ENCODE results near the gene KLF3.

The KLF3 gene

DNA sequence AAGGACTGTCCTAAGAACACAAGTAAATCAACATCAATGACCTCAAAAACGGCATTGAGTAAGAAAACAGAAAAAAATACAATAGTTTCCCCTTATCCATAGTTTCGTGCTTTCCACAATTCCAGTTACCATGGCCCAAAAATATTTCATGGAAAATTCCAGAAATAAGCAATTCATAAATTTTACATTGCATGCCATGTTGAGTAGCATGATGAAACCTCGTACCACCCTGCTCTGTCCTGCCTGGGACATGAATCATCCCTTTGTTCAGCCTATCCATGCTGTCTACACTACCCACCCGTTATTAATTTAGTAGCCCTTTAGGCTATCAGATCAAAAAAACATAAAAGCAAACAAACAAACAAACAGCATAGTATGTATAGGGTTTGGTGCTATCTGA is 51.1 kb downstream of the KLF3 start:
- ChIA-PET CTCF (no interaction called here), POLR2A (no interaction called here)
- TF ChIP-seq BHLHE40 (IDR thresholded peaks at IDR 0.05; ENCODE audit: borderline replicate concordance), result no peak
- no peak for TF ChIP-seq ELF4 (IDR thresholded peaks at IDR 0.05)
- TF ChIP-seq HDGF (IDR thresholded peaks at IDR 0.05; ENCODE audit: borderline replicate concordance), result no peak
- TF ChIP-seq LEF1 (IDR thresholded peaks at IDR 0.05; ENCODE audit: borderline replicate concordance), result no peak
- TF ChIP-seq CTBP1 (IDR thresholded peaks at IDR 0.05; ENCODE audit: borderline replicate concordance), result no peak
- no peak for TF ChIP-seq FOXA1 (IDR thresholded peaks at IDR 0.05)
- no peak for DNase-seq (ENCODE audit: extremely low spot score)

DNA sequence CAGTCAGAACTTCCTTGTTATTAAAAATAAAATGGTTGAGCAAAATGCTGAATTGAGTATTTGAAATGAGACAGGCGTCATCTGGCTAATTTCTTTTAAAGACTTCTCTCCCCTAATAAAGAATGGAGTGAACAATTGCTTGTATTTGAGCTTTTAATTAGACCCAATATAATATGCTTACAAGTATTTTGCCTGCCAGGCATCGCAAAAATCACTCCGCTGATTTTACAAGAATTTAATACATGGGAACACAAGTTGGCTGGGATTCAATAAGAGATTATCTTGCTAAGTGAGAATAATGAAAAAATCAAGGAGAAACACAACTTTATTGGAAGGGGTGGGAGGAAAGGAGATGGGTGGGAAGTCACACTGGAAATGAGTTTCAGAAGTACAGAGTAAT is 52.3 kb downstream of the KLF3 start:
- POLR2A ChIA-PET, result no interaction called here

DNA sequence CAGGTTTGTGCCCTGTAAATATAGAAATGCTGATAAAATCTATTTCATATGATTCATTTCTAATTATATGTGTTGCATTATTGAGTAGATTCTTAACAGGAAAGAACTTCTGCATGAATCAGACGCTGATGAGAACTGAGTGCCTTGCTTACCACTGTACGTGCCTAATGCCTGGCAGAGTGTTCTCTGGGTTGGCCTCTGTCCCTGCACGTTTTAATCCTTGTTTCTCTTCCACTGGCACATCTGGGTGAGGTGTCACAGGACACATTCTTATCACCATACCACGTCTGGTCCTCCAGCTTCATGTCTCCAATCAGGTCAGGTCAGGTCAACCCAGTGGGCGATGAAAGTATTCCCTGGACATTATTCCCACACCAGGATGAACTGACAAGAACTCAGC is 53.6 kb downstream of the KLF3 start:
- ChIA-PET CTCF (no interaction called here), POLR2A (no interaction called here)
- TF ChIP-seq L3MBTL2 (conservative IDR thresholded peaks at IDR 0.05) (no peak), BHLHE40 (IDR thresholded peaks at IDR 0.05; ENCODE audit: borderline replicate concordance) (no peak), LEF1 (IDR thresholded peaks at IDR 0.05; ENCODE audit: borderline replicate concordance) (no peak)
- DNase-seq (ENCODE audit: extremely low spot score), result no peak

More for the DNA sequence above, 52.3 kb downstream of the KLF3 start:
- CTCF ChIA-PET, result no interaction called here
- no peak for DNase-seq (ENCODE audit: extremely low spot score)
- TF ChIP-seq ZNF384 (IDR thresholded peaks at IDR 0.05) (no peak), ELF4 (IDR thresholded peaks at IDR 0.05) (no peak), NFRKB (IDR thresholded peaks at IDR 0.05) (no peak), LEF1 (IDR thresholded peaks at IDR 0.05; ENCODE audit: borderline replicate concordance) (no peak), ARNT (IDR thresholded peaks at IDR 0.05) (no peak), SUZ12 (IDR thresholded peaks at IDR 0.05) (no peak), FOXA1 (IDR thresholded peaks at IDR 0.05) (no peak), HDGF (IDR thresholded peaks at IDR 0.05; ENCODE audit: borderline replicate concordance) (no peak), SP1 (IDR thresholded peaks at IDR 0.05) (no peak), FOXM1 (IDR thresholded peaks at IDR 0.05; ENCODE audit: borderline replicate concordance) (no peak), CTBP1 (IDR thresholded peaks at IDR 0.05; ENCODE audit: borderline replicate concordance) (no peak)
- TF ChIP-seq, protein P1, sequence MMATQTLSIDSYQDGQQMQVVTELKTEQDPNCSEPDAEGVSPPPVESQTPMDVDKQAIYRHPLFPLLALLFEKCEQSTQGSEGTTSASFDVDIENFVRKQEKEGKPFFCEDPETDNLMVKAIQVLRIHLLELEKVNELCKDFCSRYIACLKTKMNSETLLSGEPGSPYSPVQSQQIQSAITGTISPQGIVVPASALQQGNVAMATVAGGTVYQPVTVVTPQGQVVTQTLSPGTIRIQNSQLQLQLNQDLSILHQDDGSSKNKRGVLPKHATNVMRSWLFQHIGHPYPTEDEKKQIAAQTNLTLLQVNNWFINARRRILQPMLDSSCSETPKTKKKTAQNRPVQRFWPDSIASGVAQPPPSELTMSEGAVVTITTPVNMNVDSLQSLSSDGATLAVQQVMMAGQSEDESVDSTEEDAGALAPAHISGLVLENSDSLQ (IDR thresholded peaks at IDR 0.05), result no peak

DNA sequence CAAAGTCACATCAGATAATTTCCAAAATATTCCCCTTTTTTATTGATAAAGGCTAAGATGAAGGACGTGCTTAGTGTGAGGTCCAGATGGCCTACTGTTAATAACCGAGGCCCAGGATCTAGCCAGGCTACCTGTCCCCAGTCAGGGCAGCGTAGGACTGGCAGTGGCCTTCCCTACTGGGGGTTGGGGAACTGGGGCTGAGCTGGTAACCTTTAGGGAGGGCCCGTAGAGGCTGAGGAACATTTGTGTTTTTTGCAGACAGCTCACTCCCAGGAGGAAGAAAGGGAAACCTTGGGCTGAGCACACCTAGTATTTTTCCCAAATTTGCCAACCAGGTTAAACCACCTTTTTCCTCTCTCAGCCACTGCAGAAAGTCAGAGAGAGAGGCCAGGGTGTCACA is 59.1 kb downstream of the KLF3 start:
- TF ChIP-seq, protein P1 (IDR thresholded peaks at IDR 0.05), result no peak
- TF ChIP-seq SP1 (IDR thresholded peaks at IDR 0.05), result no peak
- no peak for TF ChIP-seq SUZ12 (IDR thresholded peaks at IDR 0.05)
- no peak for TF ChIP-seq ARNT (IDR thresholded peaks at IDR 0.05)
- no peak for TF ChIP-seq FOXK2 (IDR thresholded peaks at IDR 0.05)
- no peak for TF ChIP-seq HDGF (IDR thresholded peaks at IDR 0.05; ENCODE audit: borderline replicate concordance)
- TF ChIP-seq BHLHE40 (IDR thresholded peaks at IDR 0.05; ENCODE audit: borderline replicate concordance), result no peak
- TF ChIP-seq L3MBTL2 (conservative IDR thresholded peaks at IDR 0.05), result no peak
- no peak for TF ChIP-seq ELF4 (IDR thresholded peaks at IDR 0.05)
- TF ChIP-seq FOXA1 (IDR thresholded peaks at IDR 0.05), result no peak
- TF ChIP-seq ZNF384 (IDR thresholded peaks at IDR 0.05), result no peak
- TF ChIP-seq TARDBP (IDR thresholded peaks at IDR 0.05), result no peak
- TF ChIP-seq LEF1 (IDR thresholded peaks at IDR 0.05; ENCODE audit: borderline replicate concordance), result no peak
- POLR2A ChIA-PET, result no interaction called here
- no peak for DNase-seq (ENCODE audit: extremely low spot score)
- CTCF ChIA-PET, result interaction anchor here (1.3 kb wide), 1 partner anchor 543 kb away, joined by 3 read pairs; no protein-coding TSS in a partner anchor

DNA sequence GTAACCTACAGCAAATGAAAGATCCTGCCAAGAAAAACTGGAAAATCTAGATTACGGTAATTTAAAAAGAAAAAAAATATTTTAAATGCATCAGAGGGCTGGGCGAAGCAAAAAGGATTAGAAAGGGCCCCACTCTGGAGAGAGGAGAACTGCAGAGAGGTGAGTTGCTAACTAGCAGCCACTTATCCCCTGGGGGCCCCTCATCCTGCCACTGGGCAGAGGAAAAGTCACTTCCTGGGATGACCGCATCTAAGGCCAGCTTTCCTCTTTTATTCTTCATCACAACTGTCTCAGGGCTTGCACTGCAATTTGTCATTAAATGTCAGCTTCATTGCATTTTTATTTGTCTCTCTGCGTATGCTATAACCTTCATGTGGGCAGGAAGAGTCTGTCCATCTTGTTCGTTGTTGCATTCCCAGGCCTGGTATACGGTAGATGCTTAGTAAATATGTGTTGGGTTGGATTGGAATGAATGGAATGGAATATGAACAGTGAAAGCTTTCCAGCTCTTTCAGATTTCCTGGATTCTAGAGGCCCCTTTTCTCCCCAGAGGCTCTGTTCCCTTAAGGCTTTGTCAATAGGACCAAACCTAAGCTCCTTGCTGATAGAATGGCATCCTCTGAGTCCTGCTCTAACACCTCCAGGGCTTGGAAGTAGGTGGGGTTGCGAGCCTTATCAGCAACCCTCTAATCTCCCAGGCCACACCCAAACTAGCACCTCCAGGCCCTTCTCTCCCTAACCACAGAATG is 59.9 kb downstream of the KLF3 start:
- ChIA-PET POLR2A (no interaction called here), CTCF (interaction anchor here (1.3 kb wide), 1 partner anchor 544 kb away, joined by 3 read pairs; no protein-coding TSS in a partner anchor)
- no peak for DNase-seq (ENCODE audit: extremely low spot score)
- TF ChIP-seq L3MBTL2 (conservative IDR thresholded peaks at IDR 0.05) (no peak), SUZ12 (IDR thresholded peaks at IDR 0.05) (no peak), BHLHE40 (IDR thresholded peaks at IDR 0.05; ENCODE audit: borderline replicate concordance) (no peak), FOXK2 (IDR thresholded peaks at IDR 0.05) (no peak), HDGF (IDR thresholded peaks at IDR 0.05; ENCODE audit: borderline replicate concordance) (no peak), TARDBP (IDR thresholded peaks at IDR 0.05) (no peak)

DNA sequence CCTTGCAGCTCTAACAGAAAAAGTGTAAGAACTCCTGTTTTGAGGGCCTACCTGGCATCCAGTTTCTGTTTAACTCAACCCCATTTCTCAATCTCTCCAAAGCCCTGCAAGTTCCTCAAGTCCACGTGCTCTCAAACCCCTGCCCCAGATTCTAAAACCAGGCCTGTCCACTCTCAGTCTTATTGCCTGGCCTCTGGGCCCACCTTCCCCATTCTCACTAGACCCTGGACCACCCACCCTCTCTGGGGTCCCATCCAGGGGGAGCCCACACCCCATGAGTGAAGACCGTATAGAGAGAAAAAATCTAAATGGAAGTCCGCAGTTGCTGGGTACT is 60.4 kb downstream of the KLF3 start:
- no peak for DNase-seq (ENCODE audit: extremely low spot score)
- TF ChIP-seq L3MBTL2 (conservative IDR thresholded peaks at IDR 0.05), result no peak
- TF ChIP-seq TARDBP (IDR thresholded peaks at IDR 0.05), result no peak
- TF ChIP-seq ELF4 (IDR thresholded peaks at IDR 0.05), result no peak
- no peak for TF ChIP-seq FOXM1 (IDR thresholded peaks at IDR 0.05; ENCODE audit: borderline replicate concordance)
- no peak for TF ChIP-seq FOXA1 (IDR thresholded peaks at IDR 0.05)
- TF ChIP-seq NFRKB (IDR thresholded peaks at IDR 0.05), result no peak
- TF ChIP-seq ZNF384 (IDR thresholded peaks at IDR 0.05), result no peak
- no peak for TF ChIP-seq LEF1 (IDR thresholded peaks at IDR 0.05; ENCODE audit: borderline replicate concordance)
- no peak for TF ChIP-seq SP1 (IDR thresholded peaks at IDR 0.05)
- no peak for TF ChIP-seq CTBP1 (IDR thresholded peaks at IDR 0.05; ENCODE audit: borderline replicate concordance)
- no peak for TF ChIP-seq ARNT (IDR thresholded peaks at IDR 0.05)
- TF ChIP-seq HDGF (IDR thresholded peaks at IDR 0.05; ENCODE audit: borderline replicate concordance), result no peak
- no peak for TF ChIP-seq FOXK2 (IDR thresholded peaks at IDR 0.05)
- CTCF ChIA-PET, result interaction anchor here (1.3 kb wide), 1 partner anchor 545 kb away, joined by 3 read pairs; no protein-coding TSS in a partner anchor
- POLR2A ChIA-PET, result no interaction called here

DNA sequence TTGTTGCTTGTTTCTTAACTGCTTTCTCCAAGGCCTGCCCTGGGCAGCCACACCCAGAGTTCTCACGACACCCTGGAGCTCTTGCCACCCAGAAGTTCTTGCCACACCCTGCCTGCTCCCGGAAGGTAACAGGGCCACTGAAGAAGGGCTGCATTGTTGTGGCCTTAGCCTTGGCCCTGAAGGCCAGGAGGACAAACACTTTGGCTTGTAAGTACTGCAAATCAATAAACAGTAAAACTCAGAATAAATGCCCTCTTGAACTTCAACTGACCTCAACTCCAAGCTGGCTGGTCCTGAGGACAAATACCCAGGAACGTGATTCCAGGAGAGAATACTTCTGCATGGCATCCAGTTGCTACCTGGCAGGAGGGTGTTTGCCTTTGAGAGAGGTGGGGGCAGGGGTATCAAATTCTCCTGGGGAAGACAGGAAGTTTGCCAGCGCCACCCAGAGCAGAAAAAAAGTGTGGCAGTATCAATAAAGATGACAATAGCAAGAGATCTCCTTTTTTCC is 64.7 kb downstream of the KLF3 start:
- no peak for TF ChIP-seq CTBP1 (IDR thresholded peaks at IDR 0.05; ENCODE audit: borderline replicate concordance)
- TF ChIP-seq ELF4 (IDR thresholded peaks at IDR 0.05), result no peak
- no peak for TF ChIP-seq FOXM1 (IDR thresholded peaks at IDR 0.05; ENCODE audit: borderline replicate concordance)
- no peak for TF ChIP-seq ZNF384 (IDR thresholded peaks at IDR 0.05)
- no peak for TF ChIP-seq NFRKB (IDR thresholded peaks at IDR 0.05)
- no peak for TF ChIP-seq FOXK2 (IDR thresholded peaks at IDR 0.05)
- TF ChIP-seq, protein P1 (IDR thresholded peaks at IDR 0.05), result no peak
- TF ChIP-seq LEF1 (IDR thresholded peaks at IDR 0.05; ENCODE audit: borderline replicate concordance), result no peak
- no peak for TF ChIP-seq L3MBTL2 (conservative IDR thresholded peaks at IDR 0.05)
- no peak for TF ChIP-seq FOXA1 (IDR thresholded peaks at IDR 0.05)
- TF ChIP-seq SUZ12 (IDR thresholded peaks at IDR 0.05), result no peak
- no peak for TF ChIP-seq BHLHE40 (IDR thresholded peaks at IDR 0.05; ENCODE audit: borderline replicate concordance)
- no peak for TF ChIP-seq HDGF (IDR thresholded peaks at IDR 0.05; ENCODE audit: borderline replicate concordance)
- no peak for TF ChIP-seq ARNT (IDR thresholded peaks at IDR 0.05)
- TF ChIP-seq TARDBP (IDR thresholded peaks at IDR 0.05), result no peak
- ChIA-PET CTCF (interaction anchor here (0.5 to 3.8 kb wide), 2 partner anchors 54 to 549 kb away, joined by 3 to 21 read pairs; no protein-coding TSS in a partner anchor), POLR2A (no interaction called here)
- DNase-seq (ENCODE audit: extremely low spot score), result no peak

Measured in HEK293T (cell line).